A549 treated with CORT108297 at 1 μM for 4 hours (cell line): ENCODE measurements around the gene ARID4A. TPM values are rescaled to one million over a fixed set of nuclear protein-coding genes. Genes with fewer than 3 reads are reported as not detected.

Source experiments
- total RNA-seq: library from RNA; stranded (reverse); fragments of 200-300 nt; extraction: Qiagen RNA extraction; gene quantifications from 5 replicates; pipeline ENCODE4 v1.2.3, GENCODE V29; 2022

ARID4A gene
- total RNA-seq: 3.6 to 6.5 TPM (median 5.6 TPM) in 5 replicates

GRCh38 chr14:58298477-58299400 is at the start of gene ARID4A:
ARID4A (plus strand) TSS chr14:58298555; CDS start chr14:58299855, 1,300 bp downstream.

GRCh38 chr14:58395812-58396788 is 97.7 kb downstream of the ARID4A start, which contains the start of gene TOMM20L:
TOMM20L (plus strand) TSS chr14:58395930; CDS start chr14:58395958, 28 bp downstream.

Other genes with a start within 250 kb of the ARID4A start
- gene ARMH4, start 146.3 kb upstream of the ARID4A start, total RNA-seq: 0.55 to 0.84 TPM (median 0.69 TPM) in 5 replicates
- 42.3 to 54.2 TPM (median 49.7 TPM) in 5 replicates for gene ACTR10, start 98.4 kb upstream of the ARID4A start, total RNA-seq
- 184 to 274 TPM (median 186 TPM) in 5 replicates for gene PSMA3, start 53.7 kb upstream of the ARID4A start, total RNA-seq
- not detected in 5 replicates for gene TOMM20L, start 97.4 kb downstream of the ARID4A start, total RNA-seq
- gene TIMM9, start 129.0 kb downstream of the ARID4A start, total RNA-seq: 60.7 to 98.4 TPM (median 66.0 TPM) in 5 replicates
- 8.2 to 11.5 TPM (median 9.4 TPM) in 5 replicates for gene KIAA0586, start 129.2 kb downstream of the ARID4A start, total RNA-seq